NOMO-1 (cell line): ENCODE results near the gene LRRIQ4.

Source experiments
- DNase-seq, 2 experiments: peaks; one replicate each; lab custom pipeline; 2025; ENCODE audit not compliant: unreplicated experiment in 2 of 2; lab: John Stamatoyannopoulos, UW

LRRIQ4 gene

GRCh38 chr3:169804681-169805080 is 8.0 kb upstream of the LRRIQ4 start:
- DNase-seq, result no peak

- no peak for DNase-seq
These were observed 3.4 kb upstream of the LRRIQ4 start for GRCh38 chr3:169809230-169809795.

GRCh38 chr3:169811631-169812331 is 889 bp upstream of the LRRIQ4 start:
- DNase-seq, result no peak

- no peak for DNase-seq
These were observed 608 bp downstream of the LRRIQ4 start for GRCh38 chr3:169813278-169813677.

- peak; percentile 71 to 80 for DNase-seq
These were observed 1.3 kb downstream of the LRRIQ4 start for GRCh38 chr3:169813757-169814517.

GRCh38 chr3:169815590-169816150 is 3.0 kb downstream of the LRRIQ4 start:
- no peak for DNase-seq

- DNase-seq, result no peak
These were observed 5.6 kb downstream of the LRRIQ4 start for GRCh38 chr3:169818316-169818715.

GRCh38 chr3:169822091-169822490 is 9.4 kb downstream of the LRRIQ4 start:
- no peak for DNase-seq

GRCh38 chr3:169822540-169822939 is 9.9 kb downstream of the LRRIQ4 start:
- no peak for DNase-seq

GRCh38 chr3:169822983-169823382 is 10.3 kb downstream of the LRRIQ4 start:
- DNase-seq, result no peak

GRCh38 chr3:169825316-169825715 is 12.6 kb downstream of the LRRIQ4 start:
- no peak for DNase-seq

GRCh38 chr3:169827712-169828111 is 15.0 kb downstream of the LRRIQ4 start:
- peak in 1 of 2 experiments; percentile 34 for DNase-seq

GRCh38 chr3:169835533-169835932 is 22.9 kb downstream of the LRRIQ4 start:
- DNase-seq, result no peak

GRCh38 chr3:169836078-169836941 is 23.6 kb downstream of the LRRIQ4 start:
- DNase-seq, result peak; percentile 62 to 64

- no peak for DNase-seq
These were observed 24.2 kb downstream of the LRRIQ4 start for GRCh38 chr3:169836942-169837275.

GRCh38 chr3:169838511-169839030 is 25.9 kb downstream of the LRRIQ4 start:
- DNase-seq, result no peak

GRCh38 chr3:169841171-169841570 is 28.5 kb downstream of the LRRIQ4 start:
- no peak for DNase-seq

GRCh38 chr3:169842960-169843359 is 30.3 kb downstream of the LRRIQ4 start:
- peak in 1 of 2 experiments; percentile 43 for DNase-seq

- DNase-seq, result no peak
These were observed 34.0 kb downstream of the LRRIQ4 start for GRCh38 chr3:169846458-169847193.

GRCh38 chr3:169847896-169848295 is 35.2 kb downstream of the LRRIQ4 start:
- DNase-seq, result no peak
